Left renal pelvis (tissue), 4 donors: ENCODE measurements around the gene NCBP3. TPM values are rescaled to one million over a fixed set of nuclear protein-coding genes. Genes with fewer than 3 reads are reported as not detected.
"Not testable (repeated sequence)": the region's sequence is repeated elsewhere in the genome, so short reads cannot be mapped to it uniquely, and the experiment has no call there.

Source experiments
- DNase-seq, 4 donors: peaks; one replicate each; pipeline ENCODE4 v3.0.0-alpha.2; 2013; ENCODE audit warnings: low read depth in 4 of 4, low spot score in 3 of 4
- polyA plus RNA-seq, 4 donors: library from polyadenylated mRNA; unstranded; fragments of 120-200 nt; gene quantifications; one replicate each; pipeline ENCODE4 v1.2.1, GENCODE V29; 2013; ENCODE audit not compliant: insufficient read length in 4 of 4

The NCBP3 gene
- polyA plus RNA-seq, 4 donors, result 64.4 to 117 (median 82.1) TPM

- DNase-seq, result no peak
Measured at GRCh38 chr17:3882276-3882675, 36.2 kb upstream of the NCBP3 start.

- DNase-seq, result no peak
Measured at GRCh38 chr17:3880983-3881382, 34.9 kb upstream of the NCBP3 start.

GRCh38 chr17:3879591-3880417 lies 33.8 kb upstream of the NCBP3 start:
- DNase-seq, result no peak

- no peak for DNase-seq
Measured at GRCh38 chr17:3879186-3879585, 33.1 kb upstream of the NCBP3 start.

GRCh38 chr17:3877220-3877619 lies 31.2 kb upstream of the NCBP3 start:
- DNase-seq, result no peak

- no peak for DNase-seq
Measured at GRCh38 chr17:3875317-3875716, 29.3 kb upstream of the NCBP3 start.

GRCh38 chr17:3873862-3874261 lies 27.8 kb upstream of the NCBP3 start:
- no peak for DNase-seq

- no peak for DNase-seq
Measured at GRCh38 chr17:3870871-3871306, 24.8 kb upstream of the NCBP3 start.

- DNase-seq, result no peak
Measured at GRCh38 chr17:3867606-3868005, 21.6 kb upstream of the NCBP3 start.

GRCh38 chr17:3867106-3867505 lies 21.1 kb upstream of the NCBP3 start:
- no peak for DNase-seq

- DNase-seq, result no peak
Measured at GRCh38 chr17:3866276-3866675, 20.2 kb upstream of the NCBP3 start.

- DNase-seq, result no peak
Measured at GRCh38 chr17:3865176-3865575, 19.1 kb upstream of the NCBP3 start.

GRCh38 chr17:3864534-3864933 lies 18.5 kb upstream of the NCBP3 start:
- no peak for DNase-seq

- DNase-seq, result no peak
Measured at GRCh38 chr17:3861761-3862681, 16.0 kb upstream of the NCBP3 start.

- DNase-seq, result no peak
Measured at GRCh38 chr17:3860939-3861700, 15.1 kb upstream of the NCBP3 start.

GRCh38 chr17:3859940-3860339 lies 13.9 kb upstream of the NCBP3 start:
- no peak for DNase-seq

GRCh38 chr17:3857261-3858105 lies 11.4 kb upstream of the NCBP3 start:
- DNase-seq, result no peak

- not testable (repeated sequence) for DNase-seq
Measured at GRCh38 chr17:3854204-3854603, 8.2 kb upstream of the NCBP3 start.

- no peak for DNase-seq
Measured at GRCh38 chr17:3852561-3852960, 6.5 kb upstream of the NCBP3 start.
